ENCODE measurements around the gene WDHD1. TPM values are rescaled to one million over a fixed set of nuclear protein-coding genes. Genes with fewer than 3 reads are reported as not detected.

The WDHD1 gene
- total and polyA plus RNA-seq, 2 of the 8 experiments (the other 6 are each of a cell fraction or from before 2014, with no cell fraction given), result 17.8 to 87.9 TPM

Other genes starting within 250 kb of the WDHD1 start
- gene GCH1, start 124.3 kb downstream of the WDHD1 start, total RNA-seq (2021; fragmentation: NEBNext Ultra II Directional; extraction: Animal tissue kit (Norgen Biotek cat#: 25700)), result 7.9 and 8.1 TPM in 2 replicates
- gene GCH1, start 124.3 kb downstream of the WDHD1 start, polyA plus RNA-seq (2011; rRNA removed), result 4.2 and 7.3 TPM in 2 replicates
- 24.8 and 31.5 TPM in 2 replicates for gene SOCS4, start 137 bp upstream of the WDHD1 start, total RNA-seq (2021; fragmentation: NEBNext Ultra II Directional; extraction: Animal tissue kit (Norgen Biotek cat#: 25700))
- 4.2 and 5.5 TPM in 2 replicates for gene SOCS4, start 137 bp upstream of the WDHD1 start, polyA plus RNA-seq (2011; rRNA removed)
- gene MAPK1IP1L, start 24.5 kb upstream of the WDHD1 start, total RNA-seq (2021; fragmentation: NEBNext Ultra II Directional; extraction: Animal tissue kit (Norgen Biotek cat#: 25700)), result 111 and 113 TPM in 2 replicates
- gene MAPK1IP1L, start 24.5 kb upstream of the WDHD1 start, polyA plus RNA-seq (2011; rRNA removed), result 228 and 309 TPM in 2 replicates
- 8.8 and 9.7 TPM in 2 replicates for gene LGALS3, start 102.2 kb upstream of the WDHD1 start, total RNA-seq (2021; fragmentation: NEBNext Ultra II Directional; extraction: Animal tissue kit (Norgen Biotek cat#: 25700))
- 12.8 and 14.5 TPM in 2 replicates for gene LGALS3, start 102.2 kb upstream of the WDHD1 start, polyA plus RNA-seq (2011; rRNA removed)
- gene DLGAP5, start 164.5 kb upstream of the WDHD1 start, total RNA-seq (2021; fragmentation: NEBNext Ultra II Directional; extraction: Animal tissue kit (Norgen Biotek cat#: 25700)), result 150 and 155 TPM in 2 replicates
- 9.1 and 16.9 TPM in 2 replicates for gene DLGAP5, start 164.5 kb upstream of the WDHD1 start, polyA plus RNA-seq (2011; rRNA removed)
- gene FBXO34, start 244.3 kb upstream of the WDHD1 start, total RNA-seq (2021; fragmentation: NEBNext Ultra II Directional; extraction: Animal tissue kit (Norgen Biotek cat#: 25700)), result 14.4 and 14.8 TPM in 2 replicates
- gene FBXO34, start 244.3 kb upstream of the WDHD1 start, polyA plus RNA-seq (2011; rRNA removed), result 5.1 and 7.0 TPM in 2 replicates

Measured in H1 (cell line).